H1 (cell line): ENCODE measurements around the gene SHANK1. TPM values are rescaled to one million over a fixed set of nuclear protein-coding genes. Genes with fewer than 3 reads are reported as not detected.
"Not testable (repeated sequence)": the region's sequence is repeated elsewhere in the genome, so short reads cannot be mapped to it uniquely, and the experiment has no call there.

ENCODE experiments used
- CTCF ChIA-PET: fragments of 300-600 bp; sonication (Branson Sonifier 250); formaldehyde crosslinking; loops from one replicate; lab custom pipeline; 2021; ENCODE audit not compliant: partially characterized antibody; lab: Charles Lee
- POLR2A ChIA-PET: fragments of 300-600 bp; sonication (Branson Sonifier 250); formaldehyde crosslinking; loops from one replicate; lab custom pipeline; 2021; ENCODE audit warnings: inconsistent platforms; ENCODE audit not compliant: partially characterized antibody; lab: Charles Lee
- DNase-seq, 2 experiments: peaks; one replicate each; pipeline versions ENCODE4 v3.0.0 to v3.0.0-alpha.2; 2010 to 2022; ENCODE audit warnings: low spot score in 2 of 2, low read depth in 1 of 2, mixed read lengths in 1 of 2
- FAIRE-seq: peaks from 2 replicates; lab custom pipeline; 2011; peaks lifted over from hg19 to GRCh38; lab: Jason Lieb, UNC
- H2AFZ ChIP-seq: 2 replicates; pipeline ENCODE4 v1.8.1; 2012; ENCODE audit warnings: low read length, inconsistent platforms
- H2AK5ac ChIP-seq: 2 replicates; pipeline ENCODE4 v1.6.1; 2013; ENCODE audit warnings: low read depth, low read length
- H2BK120ac ChIP-seq: replicated peaks from 2 replicates; pipeline ENCODE3; 2013; ENCODE audit warnings: low read depth, low read length, inconsistent platforms
- H2BK12ac ChIP-seq: 2 replicates; pipeline ENCODE4 v1.6.1; 2013; ENCODE audit warnings: low read depth, low read length
- H2BK15ac ChIP-seq: 2 replicates; pipeline ENCODE4 v1.6.1; 2013; ENCODE audit warnings: low read length
- H2BK20ac ChIP-seq: 2 replicates; pipeline ENCODE4 v1.6.1; 2013; ENCODE audit warnings: low read length
- H2BK5ac ChIP-seq: 2 replicates; pipeline ENCODE4 v1.6.1; 2013; ENCODE audit warnings: low read depth, low read length
- H3K14ac ChIP-seq: 2 replicates; pipeline ENCODE4 v1.6.1; 2013; ENCODE audit warnings: inconsistent platforms; ENCODE audit not compliant: insufficient read length
- H3K18ac ChIP-seq: 2 replicates; pipeline ENCODE4 v1.6.1; 2013; ENCODE audit warnings: low read length; ENCODE audit errors: extremely low read depth
- H3K23ac ChIP-seq: 2 replicates; pipeline ENCODE4 v1.6.1; 2013; ENCODE audit warnings: inconsistent platforms; ENCODE audit not compliant: insufficient read length
- H3K23me2 ChIP-seq: 2 replicates; pipeline ENCODE4 v1.6.1; 2013; ENCODE audit warnings: low read depth, low read length
- H3K27ac ChIP-seq: 2 replicates; pipeline ENCODE4 v1.6.1; 2011; ENCODE audit warnings: low read depth, low read length, inconsistent platforms
- H3K27me3 ChIP-seq, 4 experiments: replicated peaks in 1 of 4; 1 replicate in 1 of 4; 2 replicates in 3 of 4; pipeline versions ENCODE4 v1.6.1 to v1.8.1; 2011 to 2013; ENCODE audit warnings: low read length in 3 of 4, mild to moderate bottlenecking in 3 of 4, inconsistent platforms in 2 of 4, mixed read lengths in 2 of 4, moderate library complexity in 1 of 4; ENCODE audit not compliant: control insufficient read depth in 3 of 4, insufficient read depth in 3 of 4; ENCODE audit errors: extremely low read depth in 1 of 4
- H3K36me3 ChIP-seq, 4 experiments: 2 replicates each; pipeline versions ENCODE4 v1.6.1 to v1.8.1; 2011 to 2013; ENCODE audit warnings: mild to moderate bottlenecking in 4 of 4, low read length in 3 of 4, moderate library complexity in 2 of 4, control low read depth in 1 of 4, inconsistent platforms in 1 of 4; ENCODE audit not compliant: insufficient read depth in 4 of 4, control insufficient read depth in 2 of 4
- H3K4ac ChIP-seq: replicated peaks from 2 replicates; pipeline ENCODE3; 2013; ENCODE audit warnings: low read length, low read depth, mixed read lengths, inconsistent platforms; ENCODE audit not compliant: insufficient read length
- H3K4me1 ChIP-seq, 4 experiments: replicated peaks in 1 of 4; 1 replicate in 1 of 4; 2 replicates in 3 of 4; pipeline versions ENCODE4 v1.6.1 to v1.8.1; 2011 to 2013; ENCODE audit warnings: low read length in 3 of 4, inconsistent platforms in 2 of 4, mixed read lengths in 1 of 4; ENCODE audit not compliant: insufficient read depth in 4 of 4, control insufficient read depth in 3 of 4
- H3K4me2 ChIP-seq, 2 experiments: 2 replicates each; pipeline versions ENCODE4 v1.6.1 to v1.8.1; 2011 to 2013; ENCODE audit warnings: low read depth in 2 of 2, low read length in 2 of 2, control low read depth in 1 of 2, inconsistent platforms in 1 of 2, mild to moderate bottlenecking in 1 of 2; ENCODE audit not compliant: insufficient read depth in 1 of 2
- H3K4me3 ChIP-seq, 4 experiments: fragments of 200-600, 300-600 bp in 1 of 4; sonication (generic), shearing (Covaris generic), sonication (Bioruptor Twin) in 1 of 4; 2 replicates each; pipeline versions ENCODE4 v1.5.1 to v1.8.1; 2011 to 2016; ENCODE audit warnings: low read length in 4 of 4, low read depth in 3 of 4, control low read depth in 2 of 4, inconsistent platforms in 2 of 4, mild to moderate bottlenecking in 2 of 4, mixed read lengths in 1 of 4, moderate library complexity in 1 of 4; ENCODE audit not compliant: insufficient read depth in 2 of 4; ENCODE audit errors: extremely low read depth in 1 of 4
- H3K56ac ChIP-seq: replicated peaks from 2 replicates; pipeline ENCODE3; 2013; ENCODE audit warnings: low read depth, mild to moderate bottlenecking, mixed read lengths, low read length, inconsistent platforms; ENCODE audit not compliant: insufficient read length
- H3K79me1 ChIP-seq: 2 replicates; pipeline ENCODE4 v1.6.1; 2013; ENCODE audit warnings: low read depth, low read length, control low read depth
- H3K79me2 ChIP-seq, 2 experiments: 2 replicates each; pipeline versions ENCODE4 v1.6.1 to v1.8.1; 2012 to 2013; ENCODE audit warnings: low read length in 2 of 2, mild to moderate bottlenecking in 2 of 2, inconsistent platforms in 1 of 2; ENCODE audit not compliant: insufficient read depth in 2 of 2, control insufficient read depth in 1 of 2
- H3K9ac ChIP-seq, 4 experiments: replicated peaks in 1 of 4; 1 replicate in 1 of 4; 2 replicates in 3 of 4; pipeline versions ENCODE4 v1.6.1 to v1.8.1; 2011 to 2013; ENCODE audit warnings: low read depth in 3 of 4, low read length in 3 of 4, control low read depth in 2 of 4, mild to moderate bottlenecking in 2 of 4, moderate library complexity in 2 of 4, inconsistent platforms in 1 of 4; ENCODE audit errors: extremely low read depth in 1 of 4
- H3K9me3 ChIP-seq, 2 experiments: 2 replicates each; pipeline versions ENCODE4 v1.6.1 to v1.8.1; 2012 to 2013; ENCODE audit warnings: mild to moderate bottlenecking in 2 of 2, moderate library complexity in 2 of 2, control low read depth in 1 of 2, inconsistent platforms in 1 of 2, low read depth in 1 of 2, low read length in 1 of 2, mixed read lengths in 1 of 2; ENCODE audit not compliant: insufficient read depth in 2 of 2
- H4K20me1 ChIP-seq, 2 experiments: replicated peaks in 1 of 2; 2 replicates each; pipeline versions ENCODE3 to v1.8.1; 2011 to 2013; ENCODE audit warnings: inconsistent platforms in 2 of 2, low read length in 2 of 2, mild to moderate bottlenecking in 1 of 2; ENCODE audit not compliant: insufficient read depth in 2 of 2, control insufficient read depth in 1 of 2
- H4K5ac ChIP-seq: 2 replicates; pipeline ENCODE4 v1.6.1; 2013; ENCODE audit warnings: low read length, low read depth, mixed read lengths, inconsistent platforms; ENCODE audit not compliant: insufficient read length
- H4K8ac ChIP-seq: 2 replicates; pipeline ENCODE4 v1.8.0; 2013; ENCODE audit warnings: mild to moderate bottlenecking, moderate library complexity, low read length, inconsistent platforms; ENCODE audit not compliant: insufficient read depth; ENCODE audit errors: extremely low read depth
- H4K91ac ChIP-seq: replicated peaks from 2 replicates; pipeline ENCODE3; 2013; ENCODE audit warnings: low read length, mixed read lengths, inconsistent platforms; ENCODE audit not compliant: insufficient read length
- MAX ChIP-seq: IDR thresholded peaks from 2 replicates; pipeline ENCODE4 v1.6.1; 2012; ENCODE audit warnings: inconsistent platforms
- WGBS, 2 experiments: shearing (Covaris generic) in 1 of 2; methylation state at CpG; one replicate each; pipeline versions ENCODE4 v1.1.6 to v1.1.7; 2013 to 2015; ENCODE audit warnings: low lambda C conversion rate in 2 of 2, mixed read lengths in 2 of 2, inconsistent platforms in 1 of 2, low coverage in 1 of 2, missing lambda C conversion rate in 1 of 2; ENCODE audit not compliant: insufficient replicate concordance in 2 of 2, insufficient coverage in 1 of 2, insufficient read length in 1 of 2; ENCODE audit errors: extremely low coverage in 1 of 2, missing lambda C conversion rate in 1 of 2; 5-methylcytosine and 5-hydroxymethylcytosine counted together
- polyA plus RNA-seq, 7 experiments: library from polyadenylated mRNA; depleted of rRNA in 3 of 7; stranded (reverse) in 5 of 7; unstranded in 2 of 7; fragments of >200 nt in 5 of 7; fragments of 200-250 nt in 2 of 7; gene quantifications; 1 replicate in 5 of 7; 2 replicates in 1 of 7; 4 replicates in 1 of 7; pipeline versions ENCODE4 v1.2.1 to v1.2.3, GENCODE V29; 2011 to 2013; ENCODE audit warnings: missing spikeins in 2 of 7, mixed read lengths in 2 of 7
- total RNA-seq: library from RNA; stranded (reverse); fragmentation: NEBNext Ultra II Directional; extraction: Animal tissue kit (Norgen Biotek cat#: 25700); gene quantifications from 2 replicates; pipeline ENCODE4 v1.2.1, GENCODE V29; 2021

SHANK1 gene
- total and polyA plus RNA-seq, 2 of the 8 experiments (the other 6 are each of a cell fraction or from before 2014, with no cell fraction given) = 1.1 to 3.7 TPM

- not testable (repeated sequence) for H3K79me2 ChIP-seq, H2BK120ac ChIP-seq, H3K23ac ChIP-seq
- TF ChIP-seq MAX = peak; percentile 62
- TF ChIP-seq, all 59 proteins: peak for 1; not testable (repeated sequence) for 58
- H3K4me3 ChIP-seq, H2BK12ac ChIP-seq, DNase-seq, H4K91ac ChIP-seq, H2BK15ac ChIP-seq, H3K4me1 ChIP-seq, H3K4me2 ChIP-seq, H3K36me3 ChIP-seq, H3K9ac ChIP-seq, H3K4ac ChIP-seq, H3K14ac ChIP-seq, H3K79me1 ChIP-seq, H3K56ac ChIP-seq, FAIRE-seq, H4K8ac ChIP-seq, H2BK20ac ChIP-seq, H3K18ac ChIP-seq, H4K5ac ChIP-seq, H4K20me1 ChIP-seq, H3K9me3 ChIP-seq, H2AK5ac ChIP-seq, H2AFZ ChIP-seq, H3K27me3 ChIP-seq, H3K23me2 ChIP-seq, H3K27ac ChIP-seq, H2BK5ac ChIP-seq: not testable (repeated sequence)
- WGBS, 2 experiments = 43% methylated on average over 5 of the region's 5 CpGs; no CpG with 5 or more reads in 1 of the 2 experiments
- CTCF ChIA-PET = interaction anchor here (1.0 to 1.5 kb wide), 3 partner anchors 25 to 61 kb away, joined by 3 to 6 read pairs (median 3); no protein-coding TSS in a partner anchor
- POLR2A ChIA-PET = interaction anchor here (0.6 to 1.8 kb wide), 4 partner anchors 11 to 211 kb away, joined by 3 to 4 read pairs (median 3); no protein-coding TSS in a partner anchor
Observed at GRCh38 chr19:50767263-50767662, 47.7 kb upstream of the SHANK1 start.
